ENCODE data around the gene ARX.

ARX gene

GRCh38 chrX:25016361-25016671 lies 551 bp upstream of the ARX start:
- DNase-seq, result no peak

- no peak for DNase-seq
Observed at GRCh38 chrX:25014366-25014838, 1.4 kb downstream of the ARX start.

GRCh38 chrX:25013632-25014365 lies 2.0 kb downstream of the ARX start:
- no peak for DNase-seq

GRCh38 chrX:25012793-25013631 lies 2.8 kb downstream of the ARX start:
- no peak for DNase-seq

- no peak for DNase-seq
Observed at GRCh38 chrX:25012433-25012735, 3.4 kb downstream of the ARX start.

GRCh38 chrX:25011589-25012432 lies 4.0 kb downstream of the ARX start:
- DNase-seq, result no peak

GRCh38 chrX:25010784-25011588 lies 4.8 kb downstream of the ARX start:
- no peak for DNase-seq

- no peak for DNase-seq
Observed at GRCh38 chrX:25009407-25009806, 6.4 kb downstream of the ARX start.

- DNase-seq, result no peak
Observed at GRCh38 chrX:25007059-25008053, 8.4 kb downstream of the ARX start.

GRCh38 chrX:25006586-25007058 lies 9.1 kb downstream of the ARX start:
- DNase-seq, result no peak

- no peak for DNase-seq
Observed at GRCh38 chrX:25005382-25006185, 10.2 kb downstream of the ARX start.

GRCh38 chrX:25005034-25005381 lies 10.8 kb downstream of the ARX start:
- no peak for DNase-seq

- DNase-seq, result no peak
Observed at GRCh38 chrX:25004485-25005032, 11.2 kb downstream of the ARX start.

- no peak for DNase-seq
Observed at GRCh38 chrX:25004040-25004439, 11.7 kb downstream of the ARX start.

GRCh38 chrX:25003066-25003849 lies 12.5 kb downstream of the ARX start:
- no peak for DNase-seq

- DNase-seq, result no peak
Observed at GRCh38 chrX:25002661-25003020, 13.1 kb downstream of the ARX start.

GRCh38 chrX:25001808-25002660 lies 13.7 kb downstream of the ARX start:
- DNase-seq, result no peak

- no peak for DNase-seq
Observed at GRCh38 chrX:24999511-24999910, 16.3 kb downstream of the ARX start.
